AML-193 (cell line): ENCODE results near the gene ARMH3.
A peak's percentile ranks its signal among the peaks of the same experiment; 100 is the strongest.
"Not testable (repeated sequence)": the region's sequence is repeated elsewhere in the genome, so short reads cannot be mapped to it uniquely, and the experiment has no call there.

Experiments
- DNase-seq, 2 experiments: peaks; one replicate each; lab custom pipeline; 2025; lab: John Stamatoyannopoulos, UW

ARMH3 gene

GRCh38 chr10:101987136-101987535, 68.8 kb downstream of the ARMH3 start:
- no peak for DNase-seq

GRCh38 chr10:101986624-101986971, 69.4 kb downstream of the ARMH3 start:
- no peak for DNase-seq

- not testable (repeated sequence) for DNase-seq
These were observed 75.3 kb downstream of the ARMH3 start for GRCh38 chr10:101980677-101981076.

GRCh38 chr10:101974091-101974971, 81.6 kb downstream of the ARMH3 start:
- DNase-seq: no peak

GRCh38 chr10:101972761-101973160, 83.2 kb downstream of the ARMH3 start:
- DNase-seq: no peak

- DNase-seq: no peak
These were observed 86.5 kb downstream of the ARMH3 start for GRCh38 chr10:101969412-101969922.

- DNase-seq: peak in 1 of 2 experiments; percentile 44
These were observed 87.0 kb downstream of the ARMH3 start for GRCh38 chr10:101968940-101969321.

GRCh38 chr10:101968286-101968939, 87.6 kb downstream of the ARMH3 start:
- DNase-seq: no peak

- DNase-seq: no peak
These were observed 88.3 kb downstream of the ARMH3 start for GRCh38 chr10:101967713-101968112.

- DNase-seq: no peak
These were observed 88.9 kb downstream of the ARMH3 start for GRCh38 chr10:101967119-101967518.

- DNase-seq: no peak
These were observed 90.8 kb downstream of the ARMH3 start for GRCh38 chr10:101965075-101965765.

GRCh38 chr10:101961591-101962498, 94.1 kb downstream of the ARMH3 start:
- no peak for DNase-seq

- DNase-seq: no peak
These were observed 95.0 kb downstream of the ARMH3 start for GRCh38 chr10:101960879-101961395.

GRCh38 chr10:101959346-101959916, 96.5 kb downstream of the ARMH3 start:
- no peak for DNase-seq

GRCh38 chr10:101958691-101959090, 97.3 kb downstream of the ARMH3 start:
- no peak for DNase-seq

- DNase-seq: no peak
These were observed 99.1 kb downstream of the ARMH3 start for GRCh38 chr10:101956898-101957297.

GRCh38 chr10:101956117-101956516, 99.9 kb downstream of the ARMH3 start:
- no peak for DNase-seq

GRCh38 chr10:101952191-101952590, 103.8 kb downstream of the ARMH3 start:
- DNase-seq: no peak

GRCh38 chr10:101950213-101950612, 105.8 kb downstream of the ARMH3 start:
- DNase-seq: no peak

GRCh38 chr10:101941871-101942270, 114.1 kb downstream of the ARMH3 start:
- DNase-seq: no peak

GRCh38 chr10:101940916-101941315, 115.1 kb downstream of the ARMH3 start:
- DNase-seq: no peak
